Measurements from ENCODE around the gene SSH2. TPM values are rescaled to one million over a fixed set of nuclear protein-coding genes. Genes with fewer than 3 reads are reported as not detected.

SSH2 gene
- total RNA-seq, 2 experiments from 2014 or later, result 37.5 to 43.5 TPM

DNA sequence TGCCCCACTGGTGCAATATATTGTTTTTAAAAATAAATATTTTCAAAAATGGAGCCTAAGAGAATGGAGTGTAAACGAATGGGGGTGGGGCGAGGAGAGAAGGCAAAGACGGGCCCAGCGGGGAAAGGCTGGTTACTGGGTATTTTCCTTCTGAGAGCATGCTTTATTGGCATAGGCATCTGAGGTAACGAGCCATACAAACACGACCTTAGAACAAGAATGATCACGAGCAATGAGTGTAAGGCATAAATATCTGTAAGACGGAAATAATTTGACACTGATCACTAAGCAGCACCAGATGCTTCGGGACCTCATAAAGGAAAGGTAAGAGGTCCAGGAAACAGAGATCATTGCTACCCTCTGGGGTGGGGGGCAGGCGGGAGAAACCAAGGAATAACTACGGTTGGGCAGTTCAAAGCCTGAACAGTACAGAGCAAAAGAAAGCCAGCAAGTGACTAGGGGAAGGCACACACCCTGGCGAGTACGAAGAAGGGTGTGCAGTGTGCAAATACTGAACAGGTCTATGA is 959 bp downstream of the SSH2 start:
- intact Hi-C loops (cut with micrococcal nuclease), result loop anchor here (10.0 kb wide), 1 partner anchor 64 kb away; no protein-coding TSS in a partner anchor

DNA sequence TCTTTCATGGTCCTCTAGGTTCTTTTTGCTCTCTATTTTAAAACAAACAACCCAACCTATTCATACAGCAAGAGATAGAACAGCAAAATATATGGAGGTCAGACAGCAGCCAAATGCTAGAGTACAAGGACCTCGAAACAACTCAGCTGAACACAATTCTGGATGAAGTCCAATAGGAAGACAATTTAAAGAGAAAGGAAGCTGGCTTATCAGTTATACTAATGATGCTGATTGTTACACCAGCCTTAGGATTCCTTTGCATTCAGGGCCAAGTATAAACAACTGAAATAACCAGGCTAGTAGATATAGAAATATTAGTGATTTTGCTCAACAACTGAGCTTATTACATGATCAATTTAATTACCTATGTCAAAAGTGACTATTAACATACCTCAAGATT is 2.5 kb downstream of the SSH2 start:
- Mint-ChIP-seq H3K9me3 (no peaks in the 10 kb centered on the region), H3K4me1 (ENCODE audit: low read depth) (peaks cover 38% of the 10 kb centered on the region), H3K27me3 (no peaks in the 10 kb centered on the region), H3K27ac (no peak overlapping the region), H3K36me3 (ENCODE audit: low read depth) (peaks cover 6% of the 10 kb centered on the region), H3K4me3 (no peak overlapping the region)
- TF ChIP-seq CTCF (IDR thresholded peaks at IDR 0.05), result no peak
- no peak for DNase-seq
- ChIA-PET POLR2A (no interaction called here), CTCF (interaction anchor here (1.4 to 1.7 kb wide), 4 partner anchors 9 to 124 kb away, joined by 3 to 8 read pairs (median 4); no protein-coding TSS in a partner anchor)
- no peak for ATAC-seq
- intact Hi-C loops (cut with micrococcal nuclease), result loop anchor here (10.0 kb wide), 1 partner anchor 63 kb away; no protein-coding TSS in a partner anchor

More for the DNA sequence above, 959 bp downstream of the SSH2 start:
- no peak for TF ChIP-seq CTCF (IDR thresholded peaks at IDR 0.05)
- CTCF ChIA-PET, result interaction anchor here (1.7 to 9.3 kb wide), 3 partner anchors 20 to 312 kb away, joined by 4 to 309 read pairs (median 32); no protein-coding TSS in a partner anchor
- no peaks in the 10 kb centered on the region for H3K9me3 Mint-ChIP-seq
- H3K4me1 Mint-ChIP-seq (ENCODE audit: low read depth), result peaks cover 31% of the 10 kb centered on the region
- POLR2A ChIA-PET, result no interaction called here
- DNase-seq, result peak; percentile 60
- no peak overlapping the region for H3K27ac Mint-ChIP-seq
- ATAC-seq, result no peak
- H3K27me3 Mint-ChIP-seq, result no peaks in the 10 kb centered on the region
- H3K4me3 Mint-ChIP-seq, result no peak overlapping the region
- peaks cover 6% of the 10 kb centered on the region for H3K36me3 Mint-ChIP-seq (ENCODE audit: low read depth)

- no peak for ATAC-seq
- POLR2A ChIA-PET, result no interaction called here
- DNase-seq, result no peak
- Mint-ChIP-seq H3K27me3 (no peaks in the 10 kb centered on the region), H3K4me1 (ENCODE audit: low read depth) (peaks cover 42% of the 10 kb centered on the region), H3K9me3 (no peaks in the 10 kb centered on the region), H3K4me3 (no peak overlapping the region), H3K27ac (no peak overlapping the region), H3K36me3 (ENCODE audit: low read depth) (peaks cover 6% of the 10 kb centered on the region)
- CTCF ChIA-PET, result interaction anchor here (2.3 kb wide), 1 partner anchor 117 kb away, joined by 7 read pairs; no protein-coding TSS in a partner anchor
- intact Hi-C loops (cut with micrococcal nuclease), result loop anchor here (10.0 kb wide), 1 partner anchor 60 kb away; no protein-coding TSS in a partner anchor
- no peak for TF ChIP-seq CTCF (IDR thresholded peaks at IDR 0.05)
These were observed 5.2 kb downstream of the SSH2 start for GRCh38 chr17:29924786-29925185.

DNA sequence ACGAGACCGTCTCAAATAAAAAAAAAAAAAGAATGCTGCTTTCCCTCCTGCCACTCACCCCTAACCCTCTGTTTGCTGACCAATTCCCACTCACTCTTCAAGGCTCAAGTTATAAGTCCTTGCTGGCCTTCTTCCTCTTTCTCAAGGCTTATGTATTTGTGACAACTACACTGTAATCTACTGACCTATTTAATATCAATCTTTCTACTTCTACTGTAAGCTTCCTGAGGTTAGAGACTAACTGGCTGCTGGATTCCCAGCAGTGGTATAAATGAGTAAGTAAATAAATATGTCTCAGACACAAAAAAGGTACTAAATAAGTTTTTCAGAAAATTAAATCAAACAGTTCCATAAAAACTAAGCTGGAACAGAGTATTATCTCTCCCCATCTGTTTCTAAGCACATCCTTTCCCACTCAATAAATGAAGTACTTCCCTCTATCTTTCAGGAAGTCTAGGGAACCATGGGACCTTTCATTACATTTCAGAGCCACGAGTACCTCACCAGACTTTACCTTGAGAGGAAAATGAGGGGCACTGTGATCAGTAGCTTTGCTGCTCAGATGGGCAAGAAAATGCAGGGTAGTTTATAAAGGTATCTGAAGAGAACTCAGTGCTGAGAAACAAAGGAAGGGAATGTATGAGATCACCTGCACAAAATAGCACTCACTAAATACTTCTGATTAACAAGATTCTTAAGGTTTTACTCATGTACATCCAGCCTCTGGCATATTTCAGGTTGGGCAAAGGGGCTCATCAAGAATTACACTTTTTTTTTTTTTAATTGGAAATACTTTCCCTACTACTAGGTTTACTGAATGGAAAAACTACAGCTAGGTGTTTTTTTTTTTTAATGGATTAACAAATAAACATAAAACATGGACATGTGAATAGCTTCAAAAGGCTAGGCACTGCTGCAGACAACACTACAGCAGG is 10.8 kb downstream of the SSH2 start:
- ATAC-seq, result no peak
- no peaks in the 10 kb centered on the region for H3K36me3 Mint-ChIP-seq (ENCODE audit: low read depth)
- no peak for DNase-seq
- H3K4me1 Mint-ChIP-seq (ENCODE audit: low read depth), result peaks cover 35% of the 10 kb centered on the region
- POLR2A ChIA-PET, result no interaction called here
- no peak overlapping the region for H3K27ac Mint-ChIP-seq
- no peaks in the 10 kb centered on the region for H3K27me3 Mint-ChIP-seq
- H3K9me3 Mint-ChIP-seq, result no peaks in the 10 kb centered on the region
- H3K4me3 Mint-ChIP-seq, result no peak overlapping the region
- CTCF ChIA-PET, result interaction anchor here (1.2 to 7.1 kb wide), 3 partner anchors 12 to 186 kb away, joined by 3 to 61 read pairs (median 5); partner anchors contain the start of gene SSH2
- no peak for TF ChIP-seq CTCF (IDR thresholded peaks at IDR 0.05)
- intact Hi-C loops (cut with micrococcal nuclease), result no loop called here
